ENCODE results near the gene MLNR.
A peak's percentile ranks its signal among the peaks of the same experiment; 100 is the strongest.

The MLNR gene

DNA sequence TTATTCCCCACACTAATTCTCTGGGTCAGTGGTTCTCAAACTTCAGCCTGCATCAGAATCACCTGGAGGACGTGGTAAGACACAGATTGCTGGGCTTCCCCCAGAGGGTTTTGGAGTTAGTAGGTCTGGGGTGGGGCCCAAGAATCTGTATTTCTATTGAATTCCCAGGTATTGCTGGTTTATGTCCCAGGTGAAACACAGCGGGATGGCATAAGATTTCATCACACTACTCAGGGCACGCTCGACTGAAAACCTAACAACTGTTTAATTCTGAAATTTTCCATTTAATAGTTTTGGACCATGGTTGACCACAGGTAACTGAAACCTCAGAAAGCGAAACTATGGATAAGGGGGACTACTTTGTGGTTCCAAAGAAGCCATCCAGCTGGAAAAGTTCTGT lies 6.5 kb downstream of the MLNR start:
- no peak for DNase-seq (ENCODE audit: low spot score)

- DNase-seq (ENCODE audit: low spot score) = no peak
Measured at GRCh38 chr13:49234741-49235140, 14.6 kb downstream of the MLNR start.

GRCh38 chr13:49235856-49236431 lies 15.8 kb downstream of the MLNR start:
- DNase-seq (ENCODE audit: low spot score) = no peak

- no peak for DNase-seq (ENCODE audit: low spot score)
Measured at GRCh38 chr13:49238621-49239020, 18.5 kb downstream of the MLNR start.

DNA sequence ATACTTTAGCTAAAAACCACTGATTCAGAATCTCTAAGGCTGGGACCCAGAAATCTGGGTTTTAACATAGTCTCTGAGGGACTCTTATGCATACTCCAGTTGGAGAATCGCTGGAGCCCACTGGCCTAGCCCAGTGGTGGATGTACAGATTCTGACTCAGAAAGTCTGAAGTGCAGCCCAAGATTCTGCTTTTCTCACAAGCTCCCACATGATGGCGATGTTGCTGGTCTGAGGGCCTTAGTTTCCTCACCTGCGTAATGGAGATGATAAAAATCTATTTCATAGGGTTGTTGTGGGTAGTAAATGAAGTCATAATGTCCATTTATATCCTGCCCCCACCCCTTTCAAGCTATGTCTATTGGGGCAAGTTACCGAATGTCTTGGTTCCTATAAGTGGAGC lies 19.9 kb downstream of the MLNR start:
- peak; percentile 57 for DNase-seq (ENCODE audit: low spot score)

DNA sequence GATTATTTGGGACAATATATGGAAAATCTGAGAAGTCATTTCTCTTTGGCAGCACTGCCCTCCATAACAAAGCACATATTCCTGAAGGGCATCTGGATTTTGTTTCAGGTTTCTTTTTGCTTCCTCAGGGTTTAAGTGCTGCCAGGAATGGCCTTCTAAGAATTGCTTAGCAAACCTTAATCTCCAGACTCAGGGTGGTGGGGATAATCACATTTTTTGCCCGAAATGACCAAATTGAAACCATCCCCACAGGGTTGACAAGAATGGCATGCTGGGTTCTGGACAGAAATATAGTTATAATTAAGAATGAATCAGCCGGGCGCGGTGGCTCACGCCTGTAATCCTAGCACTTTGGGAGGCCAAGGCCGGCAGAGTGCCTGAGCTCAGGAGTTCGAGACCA lies 21.2 kb downstream of the MLNR start:
- no peak for DNase-seq (ENCODE audit: low spot score)

- DNase-seq (ENCODE audit: low spot score) = no peak
Measured at GRCh38 chr13:49245101-49245500, 25.0 kb downstream of the MLNR start.

DNA sequence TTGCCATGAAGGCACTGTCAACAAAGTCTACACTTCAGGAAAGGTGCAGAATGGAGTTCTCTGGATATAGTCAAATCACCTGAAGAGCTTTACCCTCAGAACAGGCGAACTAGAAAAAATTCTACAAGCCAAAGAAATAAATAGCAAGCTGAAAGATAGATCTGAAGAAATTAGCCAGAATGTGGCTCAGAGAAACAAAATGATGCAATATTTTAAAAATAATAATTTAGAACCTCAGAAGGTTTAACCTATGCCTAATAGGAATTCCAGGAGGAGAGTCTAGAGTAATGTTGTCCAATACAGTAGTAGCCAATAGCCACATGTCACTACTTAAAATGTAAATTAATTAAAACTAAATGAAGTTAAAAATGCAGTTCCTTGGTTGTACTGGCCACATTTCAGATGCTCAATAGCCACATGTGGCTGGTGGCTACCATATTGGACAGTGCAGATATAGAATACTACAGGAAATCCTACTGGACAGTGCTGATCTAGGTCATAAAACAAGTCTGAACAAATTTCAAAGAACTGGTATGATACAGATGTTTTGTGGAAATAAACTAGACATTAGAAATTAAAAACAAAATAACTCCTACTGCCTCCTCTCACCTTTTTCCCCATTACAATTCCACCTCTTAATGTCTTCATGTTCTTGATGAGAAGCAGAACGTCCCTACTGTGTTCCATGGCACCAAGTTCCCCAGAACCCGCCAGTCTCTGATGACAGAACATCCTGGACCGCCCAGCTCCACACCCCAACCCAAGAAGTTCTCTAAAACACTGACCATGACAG lies 26.9 kb downstream of the MLNR start:
- no peak for DNase-seq (ENCODE audit: low spot score)

DNA sequence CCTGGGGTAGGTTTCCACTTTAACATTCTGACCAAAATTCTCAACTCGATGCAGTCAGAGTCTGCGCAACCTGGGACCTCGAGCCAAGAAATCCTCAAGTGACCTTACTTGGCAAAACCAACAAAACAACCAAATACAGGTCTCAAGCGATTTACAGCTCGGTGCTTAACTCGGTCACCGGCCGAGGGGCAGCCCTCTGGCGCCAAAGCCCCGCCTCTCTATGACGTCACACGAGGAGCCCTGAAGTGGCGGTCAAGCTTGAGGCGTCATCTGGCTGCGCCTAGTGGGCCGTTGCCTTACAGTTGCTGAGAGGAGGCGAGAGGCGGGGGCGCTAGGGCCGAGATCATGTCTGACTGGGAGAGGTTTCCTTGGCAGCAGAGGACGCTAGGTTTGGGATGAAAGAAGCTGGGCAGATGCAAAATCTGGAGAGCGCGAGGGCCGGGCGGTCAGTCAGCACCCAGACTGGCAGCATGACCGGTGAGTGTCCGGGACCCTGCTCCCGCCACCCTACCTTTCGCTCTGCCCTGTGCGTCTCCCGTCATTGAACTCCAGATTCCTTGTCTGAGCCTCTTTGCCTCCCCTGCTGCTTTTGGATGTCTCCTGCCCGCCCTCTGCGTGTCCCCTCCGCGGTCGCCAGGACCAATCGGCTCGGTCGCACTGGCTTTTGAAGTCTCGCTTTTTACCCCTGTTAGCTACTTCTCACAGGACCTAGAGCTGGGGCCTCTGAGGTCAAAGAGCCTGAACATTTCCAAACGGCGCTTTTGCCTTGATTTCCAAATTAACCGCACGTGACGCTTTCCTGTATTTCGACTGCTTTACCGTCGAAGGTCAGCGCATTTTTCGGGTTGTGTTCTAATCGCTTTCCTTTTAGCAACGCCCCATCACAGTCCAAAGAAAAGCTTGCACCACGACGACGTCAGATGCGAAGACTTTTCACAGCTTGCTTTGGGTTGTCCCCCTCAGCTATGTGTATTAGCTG lies 27.8 kb downstream of the MLNR start, which contains the start of gene CDADC1:
CDADC1 (plus strand) TSS at position 283 of the 979 bp plus-strand sequence; CDS start at position 396, 113 bp downstream.
- DNase-seq (ENCODE audit: low spot score) = peak; percentile 91

DNA sequence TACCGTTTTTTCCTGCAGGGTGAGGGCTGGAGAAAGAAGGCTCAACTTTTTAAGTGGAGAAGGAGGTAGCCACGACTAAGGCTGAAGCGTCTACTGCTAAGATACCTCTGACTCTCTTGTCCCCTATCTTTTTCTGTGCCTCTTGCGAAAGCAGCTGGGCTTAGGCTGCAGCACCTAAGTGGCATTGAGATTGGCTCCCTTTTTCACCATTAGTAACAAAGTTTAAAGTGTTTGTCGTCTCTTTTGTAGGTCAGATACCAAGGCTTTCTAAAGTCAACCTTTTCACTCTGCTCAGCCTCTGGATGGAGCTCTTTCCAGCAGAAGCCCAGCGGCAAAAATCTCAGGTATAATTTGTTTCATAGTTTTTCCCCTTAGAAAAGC lies 28.5 kb downstream of the MLNR start:
- peak; percentile 36 for DNase-seq (ENCODE audit: low spot score)

DNA sequence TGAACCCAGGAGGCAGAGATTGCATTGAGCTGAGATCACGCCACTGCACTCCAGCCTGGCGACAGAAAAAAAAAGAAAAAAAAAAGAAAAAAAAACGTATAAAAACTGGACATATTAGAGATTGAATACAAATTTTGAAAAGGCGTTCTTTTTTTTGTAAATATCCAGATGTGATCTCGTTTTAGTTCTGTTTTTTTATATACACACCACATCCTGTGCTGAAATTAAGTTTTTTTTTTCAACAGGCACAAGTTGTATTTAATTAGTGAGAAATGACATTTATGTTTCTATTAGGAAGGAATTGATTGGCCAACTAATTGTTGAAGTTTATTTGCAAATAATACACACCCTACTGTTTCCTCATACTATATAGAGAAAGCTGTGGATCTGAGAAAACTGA lies 31.2 kb downstream of the MLNR start:
- no peak for DNase-seq (ENCODE audit: low spot score)

- DNase-seq (ENCODE audit: low spot score) = no peak
Measured at GRCh38 chr13:49253310-49253709, 33.2 kb downstream of the MLNR start.

DNA sequence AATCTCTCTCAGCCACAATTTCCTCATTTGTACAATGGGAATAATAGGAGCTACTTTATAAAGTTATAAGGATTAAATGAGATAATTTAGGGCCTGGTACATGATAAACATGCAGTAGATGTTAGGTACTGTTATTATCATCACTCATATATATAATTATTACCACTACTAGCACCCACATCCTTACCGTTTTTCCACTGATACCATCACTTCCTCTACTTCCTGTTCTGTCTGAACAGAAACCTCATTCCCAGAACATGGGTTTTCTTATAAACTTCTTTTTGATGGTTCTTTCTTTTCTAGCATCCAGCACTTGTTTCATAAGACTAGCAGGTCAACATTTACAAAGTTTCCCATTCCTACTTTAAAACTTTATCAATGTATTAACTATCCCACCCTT lies 33.9 kb downstream of the MLNR start:
- no peak for DNase-seq (ENCODE audit: low spot score)

DNA sequence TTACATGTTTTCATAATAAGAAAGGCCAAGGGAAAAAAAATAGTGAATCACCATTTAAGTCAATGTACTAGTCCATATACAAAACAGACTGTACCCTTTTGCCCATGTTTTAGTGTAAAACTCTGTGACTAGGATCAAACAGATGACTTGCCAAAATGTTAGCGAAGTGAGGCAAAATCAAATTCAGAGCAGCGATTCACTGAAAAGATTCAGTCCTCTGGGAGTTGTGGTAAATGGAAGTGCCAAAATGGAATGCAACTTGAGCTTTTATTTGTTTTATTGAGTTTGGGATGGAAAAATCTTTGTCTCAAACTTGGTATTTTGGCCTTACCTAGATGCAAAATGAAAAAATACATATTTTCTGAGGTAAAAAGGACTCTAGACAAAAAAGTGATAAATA lies 36.7 kb downstream of the MLNR start:
- no peak for DNase-seq (ENCODE audit: low spot score)

- DNase-seq (ENCODE audit: low spot score) = no peak
Measured at GRCh38 chr13:49258089-49258796, 38.1 kb downstream of the MLNR start.

- no peak for DNase-seq (ENCODE audit: low spot score)
Measured at GRCh38 chr13:49259586-49259985, 39.4 kb downstream of the MLNR start.

- no peak for DNase-seq (ENCODE audit: low spot score)
Measured at GRCh38 chr13:49262634-49263033, 42.5 kb downstream of the MLNR start.

- no peak for DNase-seq (ENCODE audit: low spot score)
Measured at GRCh38 chr13:49265822-49266221, 45.7 kb downstream of the MLNR start.

DNA sequence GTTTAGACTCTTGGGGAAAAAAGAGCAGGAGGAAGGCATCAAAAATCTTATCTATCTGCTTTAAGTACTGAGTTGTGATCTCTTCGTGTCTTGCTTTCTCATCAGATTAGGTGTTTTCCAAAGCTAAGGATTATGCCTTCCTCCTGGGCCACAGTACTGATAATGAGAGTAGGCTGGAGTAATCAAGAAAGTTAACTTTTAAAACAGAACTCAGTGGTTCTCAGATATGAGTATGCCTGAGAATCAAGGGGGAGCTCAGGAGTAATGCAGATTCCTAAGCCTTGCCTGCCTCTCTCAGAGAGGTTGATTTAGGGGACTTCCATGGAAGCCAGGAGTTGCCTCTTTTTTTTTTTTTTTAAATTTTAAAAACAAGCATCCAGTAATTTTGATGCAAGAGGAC lies 51.1 kb downstream of the MLNR start:
- no peak for DNase-seq (ENCODE audit: low spot score)

Measured in D341Med (cell line).